Right ventricle myocardium superior (tissue), 1 donor: ENCODE measurements around the gene XPO1. TPM values are rescaled to one million over a fixed set of nuclear protein-coding genes. Genes with fewer than 3 reads are reported as not detected.
"Not testable (repeated sequence)": the region's sequence is repeated elsewhere in the genome, so short reads cannot be mapped to it uniquely, and the experiment has no call there.

Experiments used
- ATAC-seq: fragments of 200-7000 bp; cut with Tn5 transposase; one replicate; pipeline ENCODE4 v1.9.1; 2020; ENCODE audit warnings: mild to moderate bottlenecking; ENCODE audit not compliant: poor library complexity
- DNase-seq: peaks from one replicate; pipeline ENCODE4 v3.0.0-alpha.2; 2020
- intact Hi-C: fragments of 100-400 bp; cut with DNase I; formaldehyde crosslinking; loops from one replicate; pipeline ENCODE4 v1.11.2; 2022
- total RNA-seq: library from RNA; stranded (reverse); fragmentation: NEBNext Ultra II Directional; extraction: Animal tissue kit (Norgen Biotek cat#: 25700); gene quantifications from one replicate; pipeline ENCODE4 v1.2.1, GENCODE V29; 2021
- donor health status: DM: no; HTN: yes; CAD: no; lungs with severe emphysema.

The XPO1 gene
- total RNA-seq, 1 donor from 2014 or later: 57.2 TPM

DNA sequence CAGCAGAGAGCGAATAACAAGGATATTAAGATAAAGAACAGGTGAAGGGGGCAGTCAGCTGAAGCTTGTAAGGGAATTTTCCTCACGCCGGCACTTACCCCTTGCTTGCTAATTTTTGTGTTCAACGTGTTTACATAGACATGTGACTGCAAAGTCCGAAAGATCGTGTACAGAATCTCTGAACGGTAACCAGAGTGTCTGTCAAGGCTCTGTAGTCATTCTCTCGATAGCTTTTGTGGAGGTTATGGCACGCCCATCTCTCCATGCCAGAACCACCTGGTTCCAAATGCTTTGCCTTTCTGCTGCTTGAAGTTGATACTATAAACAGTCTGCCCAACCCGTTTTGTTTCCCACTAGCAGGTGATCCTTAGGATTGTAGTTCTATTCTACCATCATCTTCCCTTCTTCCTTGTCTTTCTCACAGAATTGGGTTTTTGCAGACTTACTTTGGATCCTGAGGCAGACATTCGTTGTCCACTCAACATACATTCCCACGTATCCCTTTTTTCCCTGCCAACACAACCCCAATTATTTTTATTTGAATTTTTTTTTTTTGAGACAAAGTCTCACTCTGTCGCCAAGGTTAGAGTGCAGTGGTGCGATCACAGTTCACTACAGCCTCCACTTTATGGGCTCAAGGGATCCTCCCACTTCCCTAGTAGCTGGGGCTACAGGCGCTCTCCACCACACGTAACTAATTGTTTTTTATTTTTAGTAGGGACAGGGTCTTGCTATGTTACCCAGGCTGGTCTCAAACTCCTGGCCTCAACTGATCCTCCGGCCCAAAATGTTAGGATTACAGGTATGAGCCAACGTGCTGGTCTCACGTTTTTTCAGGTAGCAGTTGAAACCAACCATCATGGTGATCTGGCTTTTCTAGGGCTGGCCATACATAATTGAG lies 66.0 kb downstream of the XPO1 start:
- ATAC-seq (no peak), DNase-seq (no peak)
- intact Hi-C loops: no loop called here

DNA sequence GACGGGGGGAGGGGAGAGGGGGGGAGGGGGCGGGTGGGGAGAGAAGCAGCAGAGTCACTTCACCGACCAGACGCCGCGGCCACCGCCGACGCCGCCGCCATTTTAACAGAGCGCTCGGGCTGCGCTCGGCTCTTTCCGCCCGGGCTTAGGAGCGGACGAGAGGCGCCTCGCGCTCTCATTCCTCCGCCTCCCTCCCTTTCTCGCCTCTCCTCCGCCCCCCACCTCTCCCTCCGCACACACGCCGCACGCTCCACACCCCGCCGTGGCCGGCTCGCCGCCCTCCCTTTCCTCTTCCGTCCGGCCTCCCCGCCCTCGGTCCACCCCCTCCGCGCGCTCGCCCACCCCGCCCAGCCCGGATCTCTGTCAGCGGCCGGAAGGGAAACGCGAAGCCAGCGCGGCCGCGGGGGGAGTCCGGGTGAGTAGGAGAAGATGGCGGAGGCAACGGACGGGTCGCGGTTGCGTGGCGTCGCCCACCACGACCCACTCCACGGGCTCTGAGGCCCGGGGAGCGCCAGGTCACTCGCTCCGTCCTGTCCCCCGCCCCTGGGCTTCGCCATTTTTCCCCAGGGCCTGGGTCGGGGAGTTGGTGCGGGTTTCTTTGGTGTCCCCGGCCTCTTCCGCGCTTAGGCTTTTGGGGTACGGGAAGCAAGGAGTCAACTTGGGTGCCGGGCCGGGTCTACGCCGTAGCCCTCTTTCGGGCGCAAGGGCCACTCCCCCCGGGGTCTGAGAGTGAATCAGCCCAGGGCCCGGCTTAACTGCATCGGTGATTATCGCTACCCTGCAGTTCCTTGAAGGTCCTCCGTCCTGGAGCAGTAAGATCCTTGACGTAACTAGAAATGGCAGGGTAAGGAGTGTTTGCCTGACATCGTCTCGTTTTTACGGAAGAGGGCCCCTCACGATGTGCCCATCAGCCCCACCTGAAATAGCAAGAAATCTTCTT lies 66.9 kb downstream of the XPO1 start, which contains the start of gene USP34:
Gene USP34 (minus strand): TSS at position 123 of the 940 bp plus-strand sequence. CDS start 395 bp downstream, outside the sequence.
- peak; percentile 96 for DNase-seq
- peak; percentile 96 for ATAC-seq
- intact Hi-C loops: no loop called here

DNA sequence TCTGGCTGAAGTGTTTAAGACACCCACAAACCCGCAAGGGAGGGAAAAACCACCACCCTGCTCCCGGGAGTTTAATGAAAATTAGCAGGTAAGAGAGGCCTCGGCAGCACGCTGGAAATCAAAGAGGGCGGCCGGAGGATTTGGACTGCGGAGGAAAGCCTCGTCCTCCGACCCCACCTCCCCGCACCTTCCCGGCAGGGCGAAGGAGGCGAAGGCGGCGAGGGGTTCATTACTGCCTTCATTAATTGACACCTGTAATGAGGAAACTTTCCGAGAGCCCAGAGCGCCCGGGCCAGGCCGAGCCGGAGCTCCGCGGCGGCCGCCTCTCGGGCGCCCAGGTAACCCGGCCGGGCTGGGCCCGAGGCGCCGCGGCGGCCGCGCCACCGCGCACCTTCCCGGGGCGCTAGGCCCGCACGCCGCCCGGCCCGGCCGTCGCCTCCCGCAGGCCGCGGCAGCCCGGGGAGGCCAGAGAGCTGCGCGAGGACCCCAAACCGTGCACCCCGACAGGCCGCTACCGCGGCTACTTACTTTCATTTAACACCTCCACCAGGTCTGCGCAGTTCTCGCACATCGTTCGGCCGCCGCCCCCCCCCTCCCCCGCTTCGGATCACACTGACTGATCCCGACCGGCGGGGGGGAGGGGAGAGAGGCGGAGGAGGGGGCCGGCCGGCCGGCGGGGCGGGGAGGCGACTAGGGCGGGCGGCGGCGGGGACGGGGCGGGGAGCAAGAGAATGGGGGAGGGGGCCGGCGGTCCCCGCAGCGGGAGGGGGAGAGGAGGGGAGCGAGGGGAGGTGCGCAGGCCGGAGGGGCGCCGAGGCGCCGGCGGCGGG lies 67.8 kb downstream of the XPO1 start:
- ATAC-seq (peak; percentile 82), DNase-seq (peak; percentile 92)
- intact Hi-C loops: no loop called here

GRCh38 chr2:61469424-61470121 lies 68.6 kb downstream of the XPO1 start:
- ATAC-seq: no peak
- intact Hi-C loops: no loop called here
- no peak for DNase-seq

GRCh38 chr2:61468231-61468630 lies 69.9 kb downstream of the XPO1 start:
- DNase-seq, intact Hi-C loops, ATAC-seq: not testable (repeated sequence)

DNA sequence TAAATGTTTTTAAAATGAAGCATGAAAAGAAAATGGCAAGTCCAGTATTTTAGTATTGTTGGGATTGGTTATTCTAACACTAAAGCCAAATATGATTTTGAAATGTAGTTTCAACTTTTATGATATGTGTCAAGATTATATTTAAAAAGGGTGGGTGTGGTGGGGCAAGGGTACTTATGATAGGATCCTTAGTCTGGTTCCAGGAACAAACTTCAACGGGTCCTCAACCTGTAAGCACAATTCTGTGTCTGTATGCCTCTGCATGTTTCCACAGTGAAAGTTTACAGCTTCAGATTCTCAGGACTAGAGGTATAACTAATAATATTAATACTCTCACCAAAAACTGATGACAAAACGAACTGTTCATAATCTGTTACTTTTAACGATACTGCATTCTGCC lies 73.1 kb downstream of the XPO1 start:
- DNase-seq (no peak), ATAC-seq (no peak)
- intact Hi-C loops: no loop called here

- DNase-seq (no peak), ATAC-seq (no peak)
- intact Hi-C loops: no loop called here
Measured at GRCh38 chr2:61463769-61464475, 74.2 kb downstream of the XPO1 start.

DNA sequence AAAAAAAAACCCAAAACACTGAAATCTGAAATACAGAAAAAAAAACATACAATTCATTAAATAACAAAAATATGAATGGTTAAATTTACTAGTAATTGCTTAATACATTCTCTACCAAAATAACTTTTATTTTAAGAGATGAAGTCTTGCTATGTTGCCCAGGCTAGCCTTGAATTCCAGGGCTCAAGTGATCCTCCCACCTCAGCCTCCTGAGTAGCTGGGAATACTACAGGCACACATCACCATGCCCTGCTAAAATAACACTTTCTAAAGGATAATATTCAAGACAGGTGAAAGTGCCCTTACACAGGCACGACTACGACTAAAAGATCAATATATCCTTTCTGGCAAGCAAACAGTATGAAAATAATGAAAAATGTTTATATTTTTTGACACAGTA lies 76.8 kb downstream of the XPO1 start:
- no peak for DNase-seq
- ATAC-seq: no peak
- intact Hi-C loops: no loop called here

GRCh38 chr2:61460163-61460562 lies 78.0 kb downstream of the XPO1 start:
- no peak for ATAC-seq
- intact Hi-C loops: no loop called here

DNA sequence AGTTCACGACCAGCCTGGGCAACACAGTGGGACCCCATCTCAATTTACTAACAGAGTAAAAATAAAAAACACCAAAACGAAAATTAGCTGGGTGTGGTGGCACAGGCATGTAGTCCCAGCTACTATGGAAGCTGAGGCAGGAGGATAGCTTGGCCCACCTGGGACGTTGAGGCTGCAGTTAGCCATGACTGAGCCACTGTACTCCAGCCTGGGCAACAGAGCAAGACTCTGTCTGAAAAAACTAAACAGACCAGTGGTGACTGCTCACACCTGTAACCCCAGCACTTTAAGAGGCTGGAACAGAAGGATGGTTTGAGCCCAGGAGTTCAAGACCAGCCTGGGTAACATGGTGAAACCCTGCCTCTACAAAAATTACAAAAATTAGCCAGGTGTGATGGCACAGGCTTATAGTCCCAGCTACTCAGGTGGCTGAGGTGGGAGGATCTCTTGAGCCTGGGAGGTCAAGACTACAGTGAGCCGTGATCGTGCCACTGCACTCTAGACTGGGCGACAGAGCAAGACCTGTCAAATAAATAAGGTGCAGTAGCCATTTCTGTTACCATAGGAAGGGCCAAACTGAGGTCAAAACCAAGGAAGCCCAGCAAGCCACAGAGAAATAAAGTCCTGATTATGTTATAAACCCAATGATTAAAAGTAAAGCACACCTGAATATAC lies 81.3 kb downstream of the XPO1 start:
- DNase-seq (no peak), ATAC-seq (no peak)
- intact Hi-C loops: no loop called here

More at GRCh38 chr2:61460163-61460562, 78.0 kb downstream of the XPO1 start:
- no peak for DNase-seq

- intact Hi-C loops: no loop called here
- peak; percentile 44 for ATAC-seq
- no peak for DNase-seq
Measured at GRCh38 chr2:61456070-61456745, 81.9 kb downstream of the XPO1 start.

- DNase-seq, intact Hi-C loops, ATAC-seq: not testable (repeated sequence)
Measured at GRCh38 chr2:61454972-61455371, 83.2 kb downstream of the XPO1 start.

DNA sequence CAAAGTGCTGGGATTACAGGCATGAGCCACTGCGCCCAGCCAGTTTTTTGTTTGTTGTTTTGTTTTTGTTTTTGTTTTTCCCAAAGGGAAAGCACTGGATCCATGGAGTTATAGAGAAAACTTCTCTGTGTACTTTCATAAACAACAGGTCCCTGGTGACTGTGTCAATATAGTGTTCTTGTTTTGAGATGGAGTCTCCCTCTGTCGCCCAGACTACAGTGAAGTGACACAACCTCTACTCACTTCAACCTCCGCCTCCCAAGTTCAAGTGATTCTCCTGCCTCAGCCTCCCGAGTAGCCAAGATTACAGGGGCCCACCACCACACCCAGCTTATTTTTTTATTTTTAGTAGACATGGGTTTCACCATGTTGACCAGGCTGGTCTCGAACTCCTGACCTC lies 83.8 kb downstream of the XPO1 start:
- ATAC-seq (no peak), DNase-seq (no peak)
- intact Hi-C loops: no loop called here

DNA sequence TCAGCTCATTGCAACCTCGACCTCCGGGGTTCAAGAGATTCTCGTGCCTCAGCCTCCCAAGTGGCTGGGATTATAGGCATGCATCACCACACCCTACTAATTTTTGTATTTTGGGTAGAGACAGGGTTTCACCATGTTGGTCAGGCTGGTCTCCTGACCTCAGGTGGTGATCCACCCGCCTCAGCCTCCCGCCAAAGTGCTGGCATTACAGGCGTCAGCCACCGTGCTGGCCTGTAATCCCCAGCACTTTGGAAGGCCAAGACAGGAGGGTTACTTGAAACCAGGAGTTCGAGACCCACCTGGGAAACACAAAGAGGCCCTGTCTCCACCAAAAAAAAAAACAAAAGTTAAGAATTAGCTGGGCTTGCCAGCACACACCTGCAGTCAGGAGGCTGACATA lies 85.8 kb downstream of the XPO1 start:
- DNase-seq (no peak), ATAC-seq (no peak)
- intact Hi-C loops: no loop called here

DNA sequence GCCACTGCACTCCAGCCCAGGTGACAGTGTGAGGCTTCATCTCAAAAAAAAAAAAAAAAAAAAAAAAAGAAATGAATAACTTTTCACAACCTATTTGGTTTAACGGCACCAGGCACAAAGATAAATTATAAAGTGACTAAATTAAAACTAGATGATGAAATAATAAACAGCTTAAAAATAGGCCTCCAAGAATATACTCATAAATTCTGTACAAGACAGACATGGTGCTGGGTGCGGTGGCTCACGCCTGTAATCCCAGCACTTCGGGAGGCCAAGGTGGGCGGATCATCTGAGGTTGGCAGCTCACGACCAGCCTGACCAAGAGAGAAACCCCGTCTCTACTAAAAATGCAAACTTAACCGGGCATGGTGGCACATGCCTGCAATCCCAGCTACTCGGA lies 87.0 kb downstream of the XPO1 start:
- DNase-seq (no peak), ATAC-seq (no peak)
- intact Hi-C loops: no loop called here

DNA sequence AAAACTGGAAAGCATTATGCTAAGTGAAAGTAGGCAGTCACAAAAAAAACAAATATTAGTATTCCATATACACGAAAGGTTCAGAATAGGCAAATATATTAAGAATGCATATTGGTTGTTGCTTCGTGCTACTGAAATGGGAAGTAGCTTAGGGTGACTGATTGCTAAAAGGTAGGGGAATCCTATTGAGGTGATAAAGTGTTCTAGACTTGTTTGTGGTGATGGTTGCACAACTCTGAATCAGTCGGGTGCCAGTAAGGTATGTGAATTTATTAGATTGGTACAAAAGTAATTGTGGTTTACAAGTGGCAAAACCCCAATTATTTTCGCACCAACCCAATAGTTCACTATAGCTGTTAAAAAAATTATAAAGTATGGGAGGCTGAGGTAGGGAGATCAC lies 88.0 kb downstream of the XPO1 start:
- intact Hi-C loops: no loop called here
- no peak for DNase-seq
- no peak for ATAC-seq
